ENCODE data around the gene QSER1.

DNA sequence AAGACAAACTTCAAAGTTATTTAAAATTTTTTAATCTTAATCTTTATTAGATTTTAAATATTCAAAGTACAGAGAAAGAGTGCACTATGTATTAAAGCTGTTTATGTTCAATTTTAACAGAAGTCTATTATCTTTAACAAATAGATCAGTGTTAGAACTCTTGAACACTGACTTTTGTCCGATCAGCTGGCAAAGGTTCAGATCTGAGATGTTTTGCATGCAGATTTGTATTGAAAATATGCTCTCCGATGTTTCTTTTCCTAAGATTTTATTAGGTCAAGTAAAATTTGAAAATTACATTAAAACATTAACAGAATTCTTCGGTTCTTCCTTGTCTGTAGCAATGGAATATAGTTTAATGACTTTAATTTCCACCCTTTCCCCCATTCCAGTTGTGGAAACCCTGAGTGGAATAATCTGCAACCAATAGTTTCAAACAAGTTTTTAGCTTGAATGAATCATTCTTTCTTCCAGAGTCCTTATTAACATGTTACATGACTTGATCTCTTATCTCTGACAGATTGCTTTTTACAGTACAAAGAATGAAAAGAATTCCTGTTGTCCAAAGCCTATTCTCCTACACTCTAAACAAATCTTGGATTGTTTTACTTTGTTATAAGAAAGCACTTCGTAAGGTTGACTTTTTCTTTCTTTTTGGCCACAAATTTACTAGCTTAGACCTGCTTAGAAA lies 135.4 kb downstream of the QSER1 start:
- TF ChIP-seq POLR2AphosphoS5 (IDR thresholded peaks at IDR 0.05) (no peak), POLR2A (IDR thresholded peaks at IDR 0.05) (no peak)
- TF ChIP-seq, protein P1, sequence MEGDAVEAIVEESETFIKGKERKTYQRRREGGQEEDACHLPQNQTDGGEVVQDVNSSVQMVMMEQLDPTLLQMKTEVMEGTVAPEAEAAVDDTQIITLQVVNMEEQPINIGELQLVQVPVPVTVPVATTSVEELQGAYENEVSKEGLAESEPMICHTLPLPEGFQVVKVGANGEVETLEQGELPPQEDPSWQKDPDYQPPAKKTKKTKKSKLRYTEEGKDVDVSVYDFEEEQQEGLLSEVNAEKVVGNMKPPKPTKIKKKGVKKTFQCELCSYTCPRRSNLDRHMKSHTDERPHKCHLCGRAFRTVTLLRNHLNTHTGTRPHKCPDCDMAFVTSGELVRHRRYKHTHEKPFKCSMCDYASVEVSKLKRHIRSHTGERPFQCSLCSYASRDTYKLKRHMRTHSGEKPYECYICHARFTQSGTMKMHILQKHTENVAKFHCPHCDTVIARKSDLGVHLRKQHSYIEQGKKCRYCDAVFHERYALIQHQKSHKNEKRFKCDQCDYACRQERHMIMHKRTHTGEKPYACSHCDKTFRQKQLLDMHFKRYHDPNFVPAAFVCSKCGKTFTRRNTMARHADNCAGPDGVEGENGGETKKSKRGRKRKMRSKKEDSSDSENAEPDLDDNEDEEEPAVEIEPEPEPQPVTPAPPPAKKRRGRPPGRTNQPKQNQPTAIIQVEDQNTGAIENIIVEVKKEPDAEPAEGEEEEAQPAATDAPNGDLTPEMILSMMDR (IDR thresholded peaks at IDR 0.05): no peak
